ENCODE results near the gene ROS1. TPM values are rescaled to one million over a fixed set of nuclear protein-coding genes. Genes with fewer than 3 reads are reported as not detected.

ROS1 gene
- total RNA-seq, 1 donor from 2014 or later: 163 TPM

DNA sequence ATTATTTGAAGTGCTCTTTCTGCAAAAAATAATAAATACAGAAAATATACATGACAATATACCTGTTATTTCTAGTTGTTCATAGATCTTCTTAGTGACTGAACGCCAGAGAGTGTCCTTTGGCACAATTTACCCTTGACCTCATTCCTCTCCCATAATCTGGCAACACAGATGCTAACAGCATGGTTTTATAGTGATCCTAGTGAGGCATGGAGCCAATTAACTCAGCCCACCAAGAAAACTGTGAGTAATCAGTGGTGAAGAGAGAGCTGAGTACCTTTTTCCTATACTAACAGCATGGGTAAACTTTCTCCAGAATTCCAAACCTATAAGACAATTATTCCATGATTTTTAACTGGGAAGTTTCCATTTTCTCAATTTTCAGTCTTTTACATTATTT, 99.3 kb downstream of the ROS1 start:
- intact Hi-C loops (cut with DNase I): no loop called here
- no peak overlapping the region for H3K4me3 ChIP-seq
- H3K4me1 ChIP-seq: no peaks in the 10 kb centered on the region
- H3K27me3 ChIP-seq: no peaks in the 10 kb centered on the region
- no peak overlapping the region for H3K27ac ChIP-seq
- DNase-seq (no peak), ATAC-seq (no peak)
- H3K36me3 ChIP-seq: no peaks in the 10 kb centered on the region
- no peaks in the 10 kb centered on the region for H3K9me3 ChIP-seq
- TF ChIP-seq, protein P1, sequence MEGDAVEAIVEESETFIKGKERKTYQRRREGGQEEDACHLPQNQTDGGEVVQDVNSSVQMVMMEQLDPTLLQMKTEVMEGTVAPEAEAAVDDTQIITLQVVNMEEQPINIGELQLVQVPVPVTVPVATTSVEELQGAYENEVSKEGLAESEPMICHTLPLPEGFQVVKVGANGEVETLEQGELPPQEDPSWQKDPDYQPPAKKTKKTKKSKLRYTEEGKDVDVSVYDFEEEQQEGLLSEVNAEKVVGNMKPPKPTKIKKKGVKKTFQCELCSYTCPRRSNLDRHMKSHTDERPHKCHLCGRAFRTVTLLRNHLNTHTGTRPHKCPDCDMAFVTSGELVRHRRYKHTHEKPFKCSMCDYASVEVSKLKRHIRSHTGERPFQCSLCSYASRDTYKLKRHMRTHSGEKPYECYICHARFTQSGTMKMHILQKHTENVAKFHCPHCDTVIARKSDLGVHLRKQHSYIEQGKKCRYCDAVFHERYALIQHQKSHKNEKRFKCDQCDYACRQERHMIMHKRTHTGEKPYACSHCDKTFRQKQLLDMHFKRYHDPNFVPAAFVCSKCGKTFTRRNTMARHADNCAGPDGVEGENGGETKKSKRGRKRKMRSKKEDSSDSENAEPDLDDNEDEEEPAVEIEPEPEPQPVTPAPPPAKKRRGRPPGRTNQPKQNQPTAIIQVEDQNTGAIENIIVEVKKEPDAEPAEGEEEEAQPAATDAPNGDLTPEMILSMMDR (IDR thresholded peaks at IDR 0.05): no peak

GRCh38 chr6:117317261-117317660, 108.5 kb downstream of the ROS1 start:
- Histone ChIP-seq H3K4me3 (no peak overlapping the region), H3K36me3 (no peaks in the 10 kb centered on the region), H3K27me3 (no peaks in the 10 kb centered on the region), H3K4me1 (no peaks in the 10 kb centered on the region), H3K27ac (no peak overlapping the region), H3K9me3 (no peaks in the 10 kb centered on the region)
- intact Hi-C loops (cut with DNase I): no loop called here
- TF ChIP-seq, protein P1 (IDR thresholded peaks at IDR 0.05): no peak
- DNase-seq: no peak
- ATAC-seq: no peak

DNA sequence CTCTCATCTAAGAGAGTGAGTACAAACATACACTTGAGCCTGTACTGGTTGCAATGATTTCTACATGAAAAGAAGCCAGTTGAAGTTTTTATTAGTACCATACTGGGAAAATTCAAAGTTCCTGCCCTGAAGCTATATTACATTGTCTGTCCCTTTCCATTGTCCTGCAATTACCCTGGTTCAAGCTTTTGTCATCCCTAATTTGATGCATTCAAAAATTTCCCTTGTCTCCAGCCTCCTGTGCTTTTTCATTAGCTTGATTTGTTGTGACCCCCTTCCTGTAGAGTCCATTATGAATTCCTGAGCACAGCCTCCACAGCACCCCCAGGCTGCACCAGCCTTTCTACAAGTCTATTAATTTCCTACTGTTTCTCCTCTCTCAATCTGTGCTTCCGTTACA, 114.0 kb downstream of the ROS1 start:
- no peak for ATAC-seq
- Histone ChIP-seq H3K4me3 (no peak overlapping the region), H3K9me3 (no peaks in the 10 kb centered on the region), H3K27ac (no peak overlapping the region), H3K36me3 (no peaks in the 10 kb centered on the region), H3K4me1 (no peaks in the 10 kb centered on the region), H3K27me3 (no peaks in the 10 kb centered on the region)
- intact Hi-C loops (cut with DNase I): no loop called here
- no peak for DNase-seq
- TF ChIP-seq, protein P1 (IDR thresholded peaks at IDR 0.05): no peak

DNA sequence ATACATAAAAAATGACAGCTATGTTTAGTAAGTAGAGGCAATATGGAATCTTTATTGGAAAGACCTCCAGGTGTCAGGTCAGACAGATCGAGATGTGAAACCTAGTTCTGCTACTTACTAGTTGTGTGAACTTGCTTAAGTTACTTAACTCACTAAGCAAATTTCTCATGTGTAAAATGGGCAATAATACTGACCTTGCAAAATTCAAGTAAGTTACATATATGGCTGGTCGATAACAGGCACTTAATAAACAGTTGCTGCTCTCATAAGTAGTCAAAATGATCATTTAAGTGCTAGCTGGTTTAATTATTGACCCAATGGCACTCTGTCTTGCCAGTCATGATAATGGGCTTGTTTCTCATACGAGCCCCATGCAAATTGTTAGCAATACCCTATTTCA, 114.4 kb downstream of the ROS1 start:
- DNase-seq: no peak
- Histone ChIP-seq H3K36me3 (no peaks in the 10 kb centered on the region), H3K9me3 (no peaks in the 10 kb centered on the region), H3K27me3 (no peaks in the 10 kb centered on the region), H3K27ac (no peak overlapping the region), H3K4me1 (no peaks in the 10 kb centered on the region), H3K4me3 (no peak overlapping the region)
- intact Hi-C loops (cut with DNase I): no loop called here
- no peak for ATAC-seq
- TF ChIP-seq, protein P1 (IDR thresholded peaks at IDR 0.05): no peak

- ATAC-seq (no peak), DNase-seq (no peak)
- Histone ChIP-seq H3K27ac (no peak overlapping the region), H3K4me1 (no peaks in the 10 kb centered on the region), H3K4me3 (no peak overlapping the region), H3K36me3 (no peaks in the 10 kb centered on the region), H3K27me3 (no peaks in the 10 kb centered on the region), H3K9me3 (no peaks in the 10 kb centered on the region)
- TF ChIP-seq, protein P1 (IDR thresholded peaks at IDR 0.05): no peak
- intact Hi-C loops (cut with DNase I): no loop called here
Observed at GRCh38 chr6:117309611-117310010, 116.1 kb downstream of the ROS1 start.

DNA sequence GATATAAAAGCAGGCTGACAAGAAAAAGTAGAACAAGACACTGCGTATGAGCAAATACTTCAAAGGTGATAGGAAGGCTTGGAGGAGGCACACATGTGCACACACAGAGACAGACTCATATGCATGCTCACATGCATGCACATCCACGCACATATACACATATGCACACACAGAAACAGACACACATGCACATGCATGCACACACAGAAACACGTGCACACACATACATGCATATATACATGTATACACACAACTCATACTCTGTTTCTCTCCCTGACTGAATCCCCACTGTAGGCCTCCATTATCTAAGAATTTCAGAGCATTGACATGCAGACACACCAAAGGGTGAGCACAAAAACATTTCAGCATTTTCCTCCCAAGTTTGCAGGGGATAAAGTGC, 116.7 kb downstream of the ROS1 start:
- H3K27ac ChIP-seq: no peak overlapping the region
- no peaks in the 10 kb centered on the region for H3K27me3 ChIP-seq
- ATAC-seq (no peak), DNase-seq (no peak)
- TF ChIP-seq, protein P1 (IDR thresholded peaks at IDR 0.05): no peak
- no peaks in the 10 kb centered on the region for H3K36me3 ChIP-seq
- intact Hi-C loops (cut with DNase I): no loop called here
- no peaks in the 10 kb centered on the region for H3K9me3 ChIP-seq
- H3K4me1 ChIP-seq: no peaks in the 10 kb centered on the region
- H3K4me3 ChIP-seq: no peak overlapping the region
